HG03064 (cell line): ENCODE data around the gene RNF223.
"Not testable (repeated sequence)": the region's sequence is repeated elsewhere in the genome, so short reads cannot be mapped to it uniquely, and the experiment has no call there.

Experiments
- ATAC-seq: cut with Tn5 transposase; IDR thresholded peaks from one replicate; pipeline ENCODE4 v1.9.1; 2021; ENCODE audit warnings: low read depth; ENCODE audit not compliant: unreplicated experiment

The RNF223 gene

DNA sequence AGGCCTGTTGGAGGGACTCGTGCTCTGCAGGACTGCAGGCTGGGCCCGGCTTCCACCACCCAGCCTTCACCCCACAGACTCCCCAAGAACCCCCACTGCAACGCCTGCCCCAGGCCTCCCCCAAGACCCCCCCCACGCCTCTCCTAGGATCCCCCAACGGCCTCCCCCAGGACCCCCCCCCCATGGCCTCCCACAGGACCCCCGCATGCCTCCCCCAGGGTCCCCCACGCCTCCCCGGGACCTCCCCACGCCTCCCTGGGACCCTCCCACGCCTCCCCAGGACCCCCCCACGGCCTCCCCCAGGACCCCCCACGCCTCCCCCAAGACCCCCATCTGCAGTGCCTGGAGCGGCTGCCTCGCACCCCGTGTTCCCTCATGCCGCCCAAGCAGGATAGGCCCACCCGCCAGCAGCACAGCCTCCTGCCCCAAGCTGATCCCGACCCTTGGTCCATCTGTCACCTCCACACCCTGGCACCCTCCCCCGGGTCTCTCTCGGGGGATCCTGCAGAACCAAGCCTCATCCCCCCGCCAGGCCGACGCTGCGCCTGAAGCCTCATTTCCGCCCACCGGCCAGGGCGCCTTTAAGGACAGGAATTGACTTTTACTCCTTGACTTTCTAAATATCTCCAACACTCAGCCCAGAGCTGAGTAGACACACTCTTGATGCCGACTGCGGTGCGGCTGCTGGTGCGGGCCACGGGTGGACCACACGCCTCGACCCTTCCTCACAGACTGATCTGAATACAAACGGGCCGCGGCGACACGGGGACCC lies 14.1 kb upstream of the RNF223 start:
- ATAC-seq: no peak

DNA sequence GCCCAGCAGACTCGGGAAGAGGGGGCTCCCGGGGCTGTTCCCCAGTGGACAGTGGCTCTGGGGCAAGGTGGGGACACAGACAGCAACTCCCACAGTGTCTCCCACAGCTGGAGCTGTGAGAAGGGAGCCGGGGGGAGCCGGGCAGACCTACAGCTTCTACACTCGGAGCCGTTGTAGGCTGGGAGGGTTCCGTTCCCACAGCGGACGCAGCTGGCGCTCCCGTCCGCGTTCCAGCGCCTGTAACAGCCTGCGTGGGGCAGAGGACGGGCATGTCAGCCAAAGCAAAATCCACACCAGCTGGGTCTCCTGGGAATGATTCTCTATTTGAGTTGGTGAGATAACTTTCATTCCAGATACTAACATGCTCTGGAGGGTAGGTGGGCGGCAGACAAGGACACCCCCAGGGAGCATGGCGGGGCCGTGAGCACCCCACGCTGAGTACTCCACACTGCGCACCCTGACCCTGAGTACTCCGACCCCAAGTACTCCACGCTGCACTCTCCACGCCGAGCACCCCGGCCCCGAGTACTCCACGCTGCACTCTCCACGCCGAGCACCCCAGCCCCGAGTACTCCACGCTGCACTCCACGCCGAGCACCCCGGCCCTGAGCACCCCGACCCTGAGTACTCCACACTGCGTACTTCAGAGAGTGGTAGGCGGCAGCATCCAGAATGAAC lies 13.4 kb upstream of the RNF223 start:
- no peak for ATAC-seq

DNA sequence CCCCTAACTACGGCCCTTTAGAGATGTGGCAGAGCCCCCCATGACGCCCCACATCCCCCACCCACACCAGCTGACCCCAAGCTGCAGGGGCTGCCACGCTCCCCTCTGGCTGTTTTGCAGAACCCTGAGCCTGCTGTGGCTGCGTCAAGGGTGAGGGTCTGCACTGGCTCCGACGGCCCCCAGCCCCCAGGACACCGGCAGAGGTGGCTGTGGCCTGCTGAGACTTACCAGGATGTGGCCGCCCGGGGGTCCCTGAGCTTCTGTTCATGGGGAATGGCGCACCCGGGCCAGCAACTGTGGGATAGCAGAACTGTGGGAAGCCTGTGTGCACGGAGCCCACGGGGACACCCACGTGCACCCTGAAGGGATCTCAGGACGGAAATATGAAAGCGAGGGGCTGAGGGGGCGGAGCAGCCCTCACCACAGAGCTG lies 12.8 kb upstream of the RNF223 start:
- no peak for ATAC-seq

DNA sequence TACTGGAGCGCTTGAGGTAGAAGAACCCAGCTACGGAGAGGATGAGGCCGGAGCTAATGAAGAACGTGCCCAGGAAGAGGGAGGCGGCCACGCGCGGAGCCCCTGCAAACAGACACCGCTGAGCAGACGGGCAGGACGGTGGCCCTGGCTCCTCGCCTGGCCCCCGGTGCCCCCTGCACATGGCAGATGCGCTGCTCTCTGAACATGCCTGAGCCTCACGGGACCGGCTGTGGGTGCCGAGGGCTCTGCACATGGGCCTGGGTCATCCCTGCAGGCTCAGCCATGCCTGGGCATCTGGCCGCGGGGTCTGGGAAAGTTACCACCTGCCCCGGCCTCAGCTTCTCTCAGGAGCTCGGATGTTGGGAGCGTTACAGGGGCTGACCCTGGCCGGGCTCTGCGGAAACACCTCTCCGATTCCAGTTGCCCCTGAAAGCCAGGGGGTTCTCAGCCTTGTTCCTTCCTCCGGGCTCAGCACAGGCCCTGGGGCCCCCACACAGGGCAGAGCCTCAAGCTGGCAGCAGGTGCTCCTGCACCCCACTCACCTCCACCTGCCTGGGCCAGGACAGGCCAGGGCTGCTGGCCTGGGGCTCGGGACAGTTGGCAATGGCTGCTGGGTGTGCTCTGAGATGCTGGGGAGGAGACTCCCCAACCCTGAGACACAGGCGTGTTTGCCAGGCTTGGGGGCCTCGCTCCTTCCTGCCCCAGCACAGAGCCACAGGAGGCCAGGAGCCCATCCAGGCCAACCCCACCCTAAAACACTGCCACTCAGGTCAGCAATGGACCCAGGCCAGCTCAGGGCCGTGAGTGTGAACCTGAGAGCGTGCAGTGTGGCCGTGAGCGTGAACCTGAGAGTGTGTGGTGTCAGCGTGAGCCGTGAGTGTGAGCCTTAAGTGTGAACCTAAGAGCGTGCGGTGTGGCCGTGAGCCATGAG lies 12.1 kb upstream of the RNF223 start:
- ATAC-seq: no peak

DNA sequence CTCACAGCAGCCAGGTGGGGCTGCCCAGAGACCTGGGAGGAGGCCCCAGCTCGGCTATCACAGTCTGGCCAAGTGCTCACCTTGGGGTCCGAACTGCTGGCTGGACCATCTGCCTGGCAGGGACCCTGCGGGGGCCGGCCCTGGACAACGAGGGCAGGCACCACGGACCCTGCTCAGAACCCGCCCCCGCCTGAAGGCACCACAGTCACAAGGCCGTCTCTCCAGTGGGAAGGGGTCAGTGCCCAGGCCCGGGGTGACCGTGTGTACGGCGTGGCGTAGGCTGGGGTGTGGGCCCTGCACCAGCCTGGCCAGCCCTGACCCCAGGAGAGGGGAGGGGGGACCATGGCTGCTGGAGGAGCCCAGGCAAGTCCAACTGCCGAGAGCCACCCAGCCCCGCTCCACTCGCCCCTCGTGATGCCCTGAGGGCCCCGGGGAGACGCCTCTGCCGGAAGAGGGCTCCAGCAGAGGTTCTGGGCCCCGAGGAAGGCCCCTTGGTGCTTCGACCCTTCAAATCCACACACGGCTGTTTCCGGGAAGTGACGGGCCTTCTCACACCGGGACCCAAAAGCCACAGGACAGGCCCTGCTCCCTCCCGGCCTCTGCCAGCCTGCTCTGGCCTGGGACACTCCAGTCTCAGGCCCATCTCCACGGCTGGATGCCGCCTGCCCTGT lies 11.2 kb upstream of the RNF223 start:
- ATAC-seq: no peak

DNA sequence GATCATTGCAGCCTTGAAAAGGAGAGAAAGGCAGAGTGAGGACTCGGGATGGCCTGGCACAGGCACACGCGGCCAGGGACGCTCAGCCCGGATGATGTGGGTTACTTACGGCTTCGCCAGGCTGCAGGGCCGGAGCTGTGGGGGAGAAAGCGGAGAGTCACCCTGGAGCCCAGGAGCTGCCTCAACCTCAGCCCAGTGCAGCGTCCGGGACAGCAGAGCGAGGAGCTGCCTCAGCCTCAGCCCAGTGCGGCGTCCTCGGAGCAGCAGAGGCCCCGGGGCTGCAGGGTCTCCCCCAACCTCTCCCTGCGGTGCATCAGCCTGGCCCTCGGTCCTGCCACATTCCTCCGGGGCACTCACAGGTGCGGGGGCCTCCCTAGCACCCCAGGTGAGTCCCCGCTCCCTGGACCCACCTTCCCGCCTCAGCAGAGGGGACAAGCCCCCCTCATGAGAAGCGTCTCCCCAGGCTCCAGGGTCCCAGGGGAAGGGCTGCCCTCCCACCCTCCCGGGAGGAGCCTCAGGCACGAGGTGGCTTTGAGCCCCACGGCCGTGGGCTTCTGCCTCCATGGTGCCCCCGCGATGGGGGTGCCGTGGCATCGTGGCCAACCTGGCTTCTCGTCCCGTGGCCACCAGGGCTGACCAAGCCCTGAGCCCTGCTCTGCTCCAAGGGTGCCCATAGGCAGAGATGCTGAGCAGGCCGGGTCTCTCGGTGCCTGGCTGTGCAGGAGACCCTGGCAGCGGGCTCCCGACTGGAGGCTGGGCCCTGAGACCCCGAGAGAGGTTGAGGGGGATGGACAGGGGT lies 10.5 kb upstream of the RNF223 start:
- no peak for ATAC-seq

DNA sequence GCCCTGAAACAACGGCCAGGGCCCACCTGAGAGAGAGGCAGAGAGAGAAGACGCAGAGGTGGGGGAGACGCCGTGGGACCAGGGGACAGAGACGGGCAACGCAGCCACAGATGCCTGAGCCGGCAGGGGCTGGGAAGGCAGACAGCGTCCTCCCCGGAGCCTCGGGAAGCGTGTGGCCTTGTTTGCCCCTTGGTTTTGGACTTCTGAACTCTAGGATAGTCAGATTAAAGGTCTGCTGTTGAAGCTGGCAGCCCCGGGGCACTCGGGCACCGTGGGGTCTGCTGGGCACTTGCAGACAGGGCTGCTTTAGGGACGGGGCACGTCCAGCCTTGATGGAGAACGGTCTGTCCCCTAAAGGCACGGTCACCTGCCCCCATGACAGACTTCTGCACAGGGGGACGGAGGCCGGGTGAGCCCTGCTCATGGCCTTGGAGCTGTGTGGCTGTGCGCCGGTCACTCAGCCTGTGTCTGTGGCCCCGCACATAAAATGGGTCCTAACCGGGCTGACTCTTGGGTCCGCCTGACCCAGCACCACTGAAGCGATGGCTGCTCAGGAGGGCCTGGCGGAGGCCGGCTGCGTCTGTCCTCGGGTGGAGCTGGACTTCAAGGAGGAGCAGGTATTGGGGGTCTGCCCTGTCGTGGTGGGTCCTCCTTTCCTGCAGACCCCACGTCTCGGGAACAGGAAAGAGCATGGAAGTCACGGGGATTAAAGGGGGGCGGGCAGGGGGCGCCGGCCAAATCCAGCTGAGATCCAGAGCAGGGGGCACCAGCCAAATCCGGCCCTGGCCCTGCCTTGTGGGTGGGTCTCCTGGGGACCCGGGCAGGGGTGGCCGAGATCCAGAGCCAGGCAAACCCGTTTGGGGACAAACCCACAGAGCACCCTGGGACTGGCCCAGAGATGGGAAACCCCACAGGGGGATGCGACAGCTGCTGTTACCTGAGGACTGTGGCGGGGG lies 9.6 kb upstream of the RNF223 start:
- ATAC-seq: no peak

DNA sequence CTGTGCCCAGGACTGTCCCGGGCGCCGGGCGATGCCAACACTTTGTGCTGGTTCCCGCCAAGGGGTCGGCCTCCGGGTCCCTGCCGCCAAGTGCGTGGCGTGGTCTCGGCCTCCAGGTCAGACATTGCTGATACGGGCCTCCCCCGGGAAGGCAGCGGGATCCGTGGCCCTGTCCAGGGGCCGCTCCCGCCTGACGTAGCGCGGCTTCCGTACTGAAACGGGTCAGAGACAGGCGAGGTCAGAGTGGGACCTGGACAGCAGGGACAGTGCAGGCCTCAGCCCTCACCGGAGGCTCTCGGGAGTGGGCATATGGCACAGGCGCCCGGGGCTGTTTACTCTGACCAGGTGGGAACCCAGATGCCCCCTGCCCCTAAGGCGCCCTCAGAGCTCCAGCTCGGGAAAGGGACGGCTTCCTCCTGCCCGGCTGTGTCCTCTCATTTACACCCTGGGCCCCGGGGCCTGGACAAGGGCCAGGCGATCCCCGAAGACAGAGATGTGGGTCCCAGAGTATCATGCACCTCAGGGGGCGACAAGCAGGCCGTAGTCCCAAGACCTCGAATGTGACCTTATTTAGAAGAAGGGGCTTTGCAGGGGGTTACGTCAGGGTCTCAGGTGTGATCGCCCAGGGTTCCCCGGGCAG lies 8.8 kb upstream of the RNF223 start:
- ATAC-seq: no peak

DNA sequence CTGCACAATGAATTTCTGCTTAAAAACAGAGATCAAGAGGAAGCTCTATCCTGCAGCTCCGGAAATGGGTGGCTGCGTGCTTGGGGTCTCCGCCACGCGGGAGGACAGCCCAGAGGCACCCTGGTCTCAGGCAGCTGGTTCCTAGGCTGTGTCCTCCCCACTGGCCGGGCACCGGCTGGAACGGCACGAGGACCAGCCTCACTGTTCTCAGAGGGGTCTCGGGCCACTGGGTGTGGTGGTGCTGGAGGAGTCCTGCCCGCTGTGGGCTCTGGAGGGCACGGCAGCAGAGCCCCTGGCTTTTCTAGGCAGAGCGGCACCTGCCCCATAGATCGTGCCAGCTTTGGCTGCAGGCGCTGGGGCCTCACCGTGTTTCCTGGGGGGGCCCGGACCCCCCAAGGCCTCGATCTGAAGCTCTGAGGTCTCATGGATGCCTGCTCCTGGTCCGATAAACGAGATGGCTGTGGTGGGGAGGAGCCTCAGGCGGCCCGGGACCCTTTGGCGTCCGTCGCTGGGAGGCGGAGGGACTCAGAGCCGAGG lies 8.2 kb upstream of the RNF223 start:
- no peak for ATAC-seq

DNA sequence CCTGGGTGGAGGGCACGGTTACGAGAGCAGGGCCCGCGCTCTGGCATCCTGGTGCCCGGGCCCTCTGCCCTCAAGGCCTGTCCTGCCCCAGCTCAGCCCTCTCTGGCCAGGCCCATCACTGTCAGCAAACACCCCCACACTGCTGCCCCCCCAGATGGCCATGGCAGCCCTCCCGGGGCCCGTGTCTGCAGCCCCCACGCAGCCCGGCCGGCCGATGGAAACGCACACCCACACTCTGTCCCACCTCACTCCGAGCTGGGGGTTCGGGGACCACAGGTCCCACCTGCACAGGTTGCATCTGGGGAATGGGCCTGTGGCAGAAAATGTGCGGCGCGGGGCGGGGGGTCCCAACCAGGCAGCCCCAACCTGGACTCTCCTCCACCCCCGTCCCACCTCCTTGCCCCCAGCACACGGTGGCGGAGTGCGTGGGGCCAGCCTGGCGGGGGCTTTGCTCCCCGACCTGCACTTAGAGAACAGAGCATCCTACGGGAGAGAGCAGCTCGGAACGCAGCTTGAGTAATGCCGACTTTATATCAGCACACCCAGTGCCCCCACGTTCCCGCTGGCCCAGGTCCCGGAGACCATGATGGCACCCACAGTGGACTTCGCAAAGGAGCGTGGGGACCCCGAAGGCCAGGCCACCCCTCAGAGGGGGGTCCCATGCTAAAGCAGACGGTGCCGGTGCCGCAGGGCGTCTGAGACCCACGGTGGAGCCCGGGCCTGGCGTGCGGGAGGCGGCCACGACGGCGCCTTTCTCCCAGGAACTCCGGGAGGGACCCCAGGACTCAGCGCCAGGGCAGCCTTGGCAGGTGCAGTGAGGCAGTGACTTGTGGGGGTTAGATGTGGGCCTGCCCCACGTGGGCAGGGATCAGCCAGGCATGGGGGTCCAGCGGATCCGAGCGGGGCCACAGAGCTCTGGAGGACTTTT lies 7.5 kb upstream of the RNF223 start:
- ATAC-seq: no peak

DNA sequence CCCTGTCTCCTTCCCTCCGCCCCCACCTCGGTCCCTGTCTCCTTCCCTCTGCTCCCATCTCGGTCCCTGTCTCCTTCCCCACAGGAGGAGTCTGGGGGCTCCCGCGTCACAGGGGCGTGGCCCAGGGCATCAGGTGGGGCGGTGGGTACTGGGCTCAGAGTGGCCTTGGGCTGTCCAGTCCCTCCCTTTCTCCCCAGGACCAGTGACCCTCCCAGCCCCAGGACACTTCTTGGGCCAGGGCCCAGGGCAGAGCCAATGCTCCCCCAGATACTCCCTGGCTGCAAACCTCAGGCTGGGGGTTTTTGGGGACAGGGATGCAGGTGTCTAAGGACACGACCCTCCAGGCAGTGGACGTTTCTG lies 6.8 kb upstream of the RNF223 start:
- no peak for ATAC-seq

DNA sequence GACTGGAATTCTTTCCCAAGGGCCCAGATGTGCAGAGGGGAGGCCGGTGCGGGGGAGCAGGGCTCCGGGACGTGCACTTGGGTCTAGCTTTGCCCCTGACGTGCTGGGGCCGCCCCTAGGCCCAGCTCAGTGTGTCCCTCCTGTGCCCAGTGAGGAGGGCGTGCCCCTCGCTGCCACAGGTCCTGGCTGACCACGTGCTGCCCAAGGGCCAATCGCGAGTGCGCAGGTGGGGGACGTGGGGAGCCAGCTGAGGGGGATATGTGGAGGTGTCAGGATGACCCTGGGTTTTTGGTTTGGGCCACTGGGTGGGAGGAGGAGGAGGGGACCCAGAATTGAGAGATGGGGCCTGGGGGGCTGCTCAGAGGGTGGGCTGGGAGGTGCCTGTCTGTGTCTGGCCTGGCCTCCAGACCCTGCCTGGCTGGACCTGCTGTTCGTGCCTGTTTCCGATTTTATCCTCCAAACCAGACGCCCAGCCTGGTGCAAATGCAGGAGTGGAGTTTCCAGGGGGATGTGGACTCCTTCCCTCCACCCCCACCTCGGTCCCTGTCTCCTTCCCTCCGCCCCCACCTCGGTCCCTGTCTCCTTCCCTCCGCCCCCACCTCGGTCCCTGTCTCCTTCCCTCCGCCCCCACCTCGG lies 6.1 kb upstream of the RNF223 start:
- ATAC-seq: no peak

DNA sequence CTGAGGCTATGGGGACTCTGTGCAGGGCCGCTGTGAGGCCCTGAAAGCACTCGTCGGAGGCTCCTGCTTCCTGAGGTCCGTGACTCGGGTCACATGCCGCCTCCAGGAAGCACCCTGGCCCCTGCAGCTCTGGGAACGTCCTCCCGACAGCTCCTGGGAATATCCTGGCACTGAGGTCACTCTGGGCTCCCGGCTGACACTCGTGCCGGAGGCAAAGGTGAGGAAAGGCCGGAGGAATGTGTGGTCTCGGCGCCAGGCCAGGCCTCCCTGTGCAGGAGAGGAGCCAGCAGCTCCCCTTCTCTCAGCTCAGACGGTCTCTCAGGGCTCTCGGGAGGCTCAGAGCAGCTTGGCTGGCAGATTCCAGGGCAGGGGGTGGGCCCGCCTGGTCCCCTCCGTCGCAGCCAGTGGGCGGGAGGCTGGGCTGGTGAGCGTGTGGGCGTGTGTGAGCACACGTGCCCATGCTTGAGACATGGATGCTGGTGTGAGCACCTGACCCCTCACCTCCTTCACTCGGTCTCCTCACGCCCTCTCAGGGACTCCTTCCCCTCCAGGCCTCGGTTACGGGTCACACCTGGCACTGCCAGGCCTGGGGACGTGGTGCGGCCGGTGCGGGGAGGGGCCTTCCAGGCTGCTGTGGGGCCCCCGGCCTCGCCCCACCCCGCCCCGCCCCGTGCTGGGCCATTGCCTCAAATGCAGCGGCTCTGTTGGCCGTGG lies 5.5 kb upstream of the RNF223 start:
- ATAC-seq: no peak

DNA sequence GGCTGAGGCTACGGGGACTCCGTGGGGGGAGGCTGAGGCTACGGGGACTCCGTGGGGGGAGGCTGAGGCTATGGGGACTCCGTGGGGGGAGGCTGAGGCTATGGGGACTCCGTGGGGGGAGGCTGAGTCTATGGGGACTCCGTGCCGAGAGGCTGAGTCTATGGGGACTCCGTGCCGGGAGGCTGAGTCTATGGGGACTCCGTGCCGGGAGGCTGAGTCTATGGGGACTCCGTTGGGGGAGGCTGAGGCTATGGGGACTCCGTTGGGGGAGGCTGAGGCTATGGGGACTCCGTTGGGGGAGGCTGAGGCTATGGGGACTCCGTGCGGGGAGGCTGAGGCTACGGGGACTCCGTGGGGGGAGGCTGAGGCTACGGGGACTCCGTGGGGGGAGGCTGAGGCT lies 3.3 kb upstream of the RNF223 start:
- not testable (repeated sequence) for ATAC-seq

DNA sequence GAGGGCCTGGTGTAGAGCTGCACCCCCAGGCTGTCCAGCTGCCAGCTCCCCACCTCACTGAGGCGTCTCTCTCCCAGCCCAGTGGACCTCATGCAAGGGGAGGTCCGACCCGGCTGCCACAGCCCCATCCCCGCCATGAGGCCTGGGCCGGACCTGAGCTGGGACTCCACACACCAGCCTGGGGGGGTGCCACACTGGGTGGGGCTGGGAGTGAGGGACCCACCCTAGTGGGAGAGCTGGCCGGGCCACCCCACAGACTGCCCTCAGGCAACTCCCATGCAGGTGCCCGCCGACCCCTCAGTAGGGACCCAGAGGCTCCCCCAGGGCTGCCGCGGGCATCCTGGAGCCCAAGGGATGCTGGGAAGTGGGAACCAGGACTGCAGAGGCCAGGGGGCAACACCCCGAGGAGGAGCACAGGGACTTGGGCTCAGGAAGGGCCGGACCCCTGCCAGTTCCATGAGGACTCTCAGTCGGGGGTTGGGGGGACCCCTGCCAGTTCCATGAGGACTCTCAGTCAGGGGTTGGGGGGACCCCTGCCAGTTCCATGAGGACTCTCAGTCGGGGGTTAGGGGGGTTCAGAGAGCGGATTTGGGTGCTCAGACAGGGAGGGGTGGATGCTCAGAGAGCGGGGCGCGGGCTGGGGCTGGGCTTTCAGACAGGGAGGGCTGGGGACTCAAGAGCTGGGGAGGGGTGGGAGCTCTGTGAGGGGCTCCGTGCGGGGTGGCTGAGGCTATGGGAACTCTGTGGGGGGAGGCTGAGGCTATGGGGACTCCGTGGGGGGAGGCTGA lies 1.2 kb upstream of the RNF223 start:
- ATAC-seq: no peak
